Mesenchymal stem cell (in vitro differentiated cells and primary cell): ENCODE results near the gene MCAM.
A peak's percentile ranks its signal among the peaks of the same experiment; 100 is the strongest.

Experiments used
- DNase-seq: peaks from one replicate; pipeline ENCODE4 v3.0.0-alpha.2; 2013
- H2AFZ ChIP-seq: one replicate; pipeline ENCODE4 v1.6.1; 2013; ENCODE audit warnings: low read depth, mild to moderate bottlenecking, control low read depth, inconsistent platforms, low read length, moderate library complexity
- H2AK5ac ChIP-seq: 2 replicates; pipeline ENCODE4 v1.6.1; 2013; ENCODE audit warnings: low read length, moderate library complexity, mild to moderate bottlenecking, inconsistent platforms; ENCODE audit not compliant: severe bottlenecking
- H2BK120ac ChIP-seq: one replicate; pipeline ENCODE4 v1.6.1; 2013; ENCODE audit warnings: low read depth, mild to moderate bottlenecking, inconsistent platforms, low read length, moderate library complexity
- H2BK12ac ChIP-seq, 2 experiments: one replicate each; pipeline ENCODE4 v1.6.1; 2013; ENCODE audit warnings: inconsistent platforms in 2 of 2, low read length in 2 of 2, mild to moderate bottlenecking in 2 of 2, moderate library complexity in 2 of 2, control low read depth in 1 of 2
- H2BK15ac ChIP-seq: one replicate; pipeline ENCODE4 v1.6.1; 2013; ENCODE audit warnings: mild to moderate bottlenecking, low read depth, inconsistent platforms; ENCODE audit not compliant: poor library complexity, severe bottlenecking
- H2BK5ac ChIP-seq: 2 replicates; pipeline ENCODE4 v1.6.1; 2013; ENCODE audit warnings: low read depth, mild to moderate bottlenecking, low read length, control low read depth, inconsistent platforms; ENCODE audit not compliant: poor library complexity, severe bottlenecking
- H3K14ac ChIP-seq, 2 experiments: one replicate each; pipeline ENCODE4 v1.6.1; 2013; ENCODE audit warnings: inconsistent platforms in 2 of 2, low read length in 2 of 2, control low read depth in 1 of 2, mild to moderate bottlenecking in 1 of 2, moderate library complexity in 1 of 2
- H3K18ac ChIP-seq, 2 experiments: one replicate each; pipeline ENCODE4 v1.6.1; 2013; ENCODE audit warnings: inconsistent platforms in 2 of 2, low read length in 2 of 2, control low read depth in 1 of 2, low read depth in 1 of 2, mild to moderate bottlenecking in 1 of 2
- H3K23ac ChIP-seq, 2 experiments: one replicate each; pipeline ENCODE4 v1.6.1; 2013; ENCODE audit warnings: inconsistent platforms in 2 of 2, low read length in 2 of 2, mild to moderate bottlenecking in 2 of 2, moderate library complexity in 2 of 2, control low read depth in 1 of 2
- H3K27ac ChIP-seq: 2 replicates; pipeline ENCODE4 v1.5.1; 2013; ENCODE audit warnings: mild to moderate bottlenecking, moderate library complexity, low read length, control low read depth, inconsistent platforms; ENCODE audit not compliant: poor library complexity, severe bottlenecking
- H3K27me3 ChIP-seq, 2 experiments: 2 replicates each; pipeline versions ENCODE4 v1.6.1 to v1.7.0; 2013; ENCODE audit warnings: low read length in 2 of 2, mild to moderate bottlenecking in 2 of 2, moderate library complexity in 2 of 2, control low read depth in 1 of 2, inconsistent platforms in 1 of 2; ENCODE audit not compliant: control insufficient read depth in 1 of 2, insufficient read depth in 1 of 2
- H3K36me3 ChIP-seq, 2 experiments: 2 replicates each; pipeline versions ENCODE4 v1.6.1 to v1.7.0; 2013; ENCODE audit warnings: low read length in 2 of 2, control low read depth in 1 of 2, inconsistent platforms in 1 of 2, low read depth in 1 of 2, mild to moderate bottlenecking in 1 of 2; ENCODE audit not compliant: insufficient read depth in 2 of 2, control insufficient read depth in 1 of 2
- H3K4ac ChIP-seq, 2 experiments: one replicate each; pipeline ENCODE4 v1.6.1; 2013; ENCODE audit warnings: inconsistent platforms in 2 of 2, low read length in 2 of 2, mild to moderate bottlenecking in 2 of 2, moderate library complexity in 2 of 2, control low read depth in 1 of 2, low read depth in 1 of 2
- H3K4me1 ChIP-seq: 2 replicates; pipeline ENCODE4 v1.6.1; 2013; ENCODE audit warnings: low read depth, low read length, control low read depth; ENCODE audit not compliant: control insufficient read depth, insufficient read depth
- H3K4me2 ChIP-seq: 2 replicates; pipeline ENCODE4 v1.6.1; 2013; ENCODE audit warnings: low read length, mild to moderate bottlenecking, inconsistent platforms; ENCODE audit not compliant: poor library complexity, severe bottlenecking
- H3K4me3 ChIP-seq, 2 experiments: 2 replicates each; pipeline versions ENCODE4 v1.5.1 to v1.7.0; 2013; ENCODE audit warnings: low read length in 2 of 2, mild to moderate bottlenecking in 2 of 2, control low read depth in 1 of 2, low read depth in 1 of 2; ENCODE audit not compliant: insufficient read depth in 1 of 2
- H3K79me1 ChIP-seq: replicated peaks from 2 replicates; pipeline ENCODE4 v1.6.1; 2013; ENCODE audit warnings: mild to moderate bottlenecking, control low read depth, low read length, inconsistent platforms; ENCODE audit not compliant: poor library complexity, severe bottlenecking
- H3K9ac ChIP-seq: 2 replicates; pipeline ENCODE4 v1.7.0; 2013; ENCODE audit warnings: mild to moderate bottlenecking, low read length, moderate library complexity
- H3K9me3 ChIP-seq: 2 replicates; pipeline ENCODE4 v1.7.0; 2013; ENCODE audit warnings: mild to moderate bottlenecking, low read length; ENCODE audit not compliant: control insufficient read depth
- H4K8ac ChIP-seq: one replicate; pipeline ENCODE4 v1.6.1; 2013; ENCODE audit warnings: inconsistent platforms, mild to moderate bottlenecking, low read length, moderate library complexity
- H4K91ac ChIP-seq: one replicate; pipeline ENCODE4 v1.6.1; 2013; ENCODE audit warnings: mild to moderate bottlenecking, low read length, inconsistent platforms
- WGBS: methylation state at CpG from one replicate; pipeline ENCODE4 v1.1.7; 2013; ENCODE audit warnings: mixed read lengths; 5-methylcytosine and 5-hydroxymethylcytosine counted together

MCAM gene

GRCh38 chr11:119347940-119348605, 31.1 kb upstream of the MCAM start:
- H3K23ac ChIP-seq = no peak overlapping the region
- H3K18ac ChIP-seq = no peak overlapping the region
- H2AK5ac ChIP-seq = no peak overlapping the region
- H2BK5ac ChIP-seq = no peak overlapping the region
- H3K4ac ChIP-seq = no peak overlapping the region
- H2AFZ ChIP-seq = no peak overlapping the region
- 81% methylated on average over 14 of the region's 16 CpGs for WGBS
- no peak overlapping the region for H4K91ac ChIP-seq
- H2BK120ac ChIP-seq = no peak overlapping the region
- no peak overlapping the region for H2BK12ac ChIP-seq
- no peak overlapping the region for H3K27ac ChIP-seq
- H3K9ac ChIP-seq = no peak overlapping the region
- peak overlapping the region; percentile 48 for H2BK15ac ChIP-seq
- H3K4me1 ChIP-seq = no peaks in the 10 kb centered on the region
- no peak overlapping the region for H3K14ac ChIP-seq
- H3K4me3 ChIP-seq = no peak overlapping the region
- H3K4me2 ChIP-seq = no peak overlapping the region
- H4K8ac ChIP-seq = no peak overlapping the region
- no peaks in the 10 kb centered on the region for H3K79me1 ChIP-seq
- H3K27me3 ChIP-seq = peaks cover 31 to 73% of the 10 kb centered on the region in 2 experiments
- DNase-seq = no peak
- H3K36me3 ChIP-seq = no peaks in the 10 kb centered on the region
- no peaks in the 10 kb centered on the region for H3K9me3 ChIP-seq

DNA sequence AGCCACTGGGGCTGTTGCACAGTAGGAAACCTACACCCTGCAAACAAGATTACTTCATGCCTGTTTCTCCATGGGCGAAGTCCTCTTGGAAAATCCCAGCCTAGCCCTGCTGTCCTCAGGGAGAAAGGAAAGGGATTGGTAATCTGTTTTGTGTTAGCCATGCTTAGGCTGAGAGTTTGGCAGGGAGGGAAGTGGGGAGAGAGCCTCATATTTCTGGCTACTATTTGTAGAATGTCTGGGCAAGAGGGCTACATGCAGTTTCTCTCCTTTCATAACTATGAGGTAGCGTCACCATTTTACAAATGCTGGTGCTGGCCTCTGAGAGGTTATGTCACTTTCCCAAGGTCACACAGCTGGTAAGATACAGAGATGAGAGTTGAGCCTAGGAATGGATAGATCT, 30.3 kb upstream of the MCAM start:
- Histone ChIP-seq H2AFZ (no peak overlapping the region), H3K27ac (no peak overlapping the region), H3K79me1 (no peaks in the 10 kb centered on the region), H2BK5ac (no peak overlapping the region), H3K14ac (no peak overlapping the region), H4K8ac (no peak overlapping the region), H2AK5ac (no peak overlapping the region), H2BK15ac (no peak overlapping the region), H3K9ac (no peak overlapping the region), H3K4ac (no peak overlapping the region), H3K23ac (no peak overlapping the region), H4K91ac (no peak overlapping the region), H2BK12ac (no peak overlapping the region), H3K4me3 (peak overlapping the region in 1 of 2 experiments; percentile 10), H3K36me3 (no peaks in the 10 kb centered on the region), H2BK120ac (no peak overlapping the region), H3K4me2 (no peak overlapping the region), H3K18ac (no peak overlapping the region), H3K4me1 (no peaks in the 10 kb centered on the region), H3K9me3 (no peaks in the 10 kb centered on the region), H3K27me3 (peaks cover 34 to 77% of the 10 kb centered on the region in 2 experiments)
- WGBS = 90% methylated on average over 2 of the region's 2 CpGs
- DNase-seq = no peak

DNA sequence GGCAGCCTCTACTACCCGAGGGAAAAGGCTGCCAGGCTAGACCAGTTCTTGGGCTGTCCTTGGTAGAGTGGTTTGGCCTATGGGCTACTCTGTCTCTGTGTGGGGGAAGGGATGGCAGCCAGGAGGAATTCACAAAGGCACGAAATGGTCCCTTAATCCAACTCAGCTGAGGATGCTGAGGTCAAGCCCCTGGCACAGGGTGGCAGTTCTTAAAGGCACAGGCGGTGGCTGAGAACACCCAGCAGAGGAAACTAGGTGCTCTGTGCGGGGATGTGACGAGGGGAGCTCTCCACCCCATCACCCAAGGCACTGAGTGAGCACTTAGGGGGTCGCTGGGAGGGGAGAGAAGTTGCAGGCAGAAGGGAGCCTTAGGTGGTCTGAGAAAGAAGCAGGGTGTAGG, 29.7 kb upstream of the MCAM start, which contains the start of gene MFRP:
MFRP (minus strand) TSS at position 101 of the 400 bp plus-strand sequence. CDS start 192 bp downstream, outside the sequence.
- no peak within 1 kb of the TSS for H3K23ac ChIP-seq
- H3K4ac ChIP-seq = no peak within 1 kb of the TSS
- no peaks in the 10 kb centered on the region for H3K36me3 ChIP-seq
- H3K27me3 ChIP-seq = peaks cover 29 to 78% of the 10 kb centered on the region in 2 experiments
- no peak within 1 kb of the TSS for H4K91ac ChIP-seq
- WGBS = 36% methylated on average over 6 of the region's 6 CpGs
- H4K8ac ChIP-seq = no peak within 1 kb of the TSS
- no peak for DNase-seq
- H3K79me1 ChIP-seq = no peaks in the 10 kb centered on the region
- no peaks in the 10 kb centered on the region for H3K9me3 ChIP-seq
- H2AK5ac ChIP-seq = no peak within 1 kb of the TSS
- H2BK120ac ChIP-seq = no peak within 1 kb of the TSS
- H3K27ac ChIP-seq = no peak within 1 kb of the TSS
- H3K9ac ChIP-seq = no peak within 1 kb of the TSS
- H3K4me1 ChIP-seq = no peaks in the 10 kb centered on the region
- H3K14ac ChIP-seq = no peak within 1 kb of the TSS
- no peak within 1 kb of the TSS for H2BK5ac ChIP-seq
- H3K4me2 ChIP-seq = no peak within 1 kb of the TSS
- no peak within 1 kb of the TSS for H2BK12ac ChIP-seq
- H2AFZ ChIP-seq = no peak within 1 kb of the TSS
- peak within 1 kb of the TSS; percentile 48 for H2BK15ac ChIP-seq
- H3K18ac ChIP-seq = no peak within 1 kb of the TSS
- peak within 1 kb of the TSS in 1 of 2 experiments; percentile 10 for H3K4me3 ChIP-seq

DNA sequence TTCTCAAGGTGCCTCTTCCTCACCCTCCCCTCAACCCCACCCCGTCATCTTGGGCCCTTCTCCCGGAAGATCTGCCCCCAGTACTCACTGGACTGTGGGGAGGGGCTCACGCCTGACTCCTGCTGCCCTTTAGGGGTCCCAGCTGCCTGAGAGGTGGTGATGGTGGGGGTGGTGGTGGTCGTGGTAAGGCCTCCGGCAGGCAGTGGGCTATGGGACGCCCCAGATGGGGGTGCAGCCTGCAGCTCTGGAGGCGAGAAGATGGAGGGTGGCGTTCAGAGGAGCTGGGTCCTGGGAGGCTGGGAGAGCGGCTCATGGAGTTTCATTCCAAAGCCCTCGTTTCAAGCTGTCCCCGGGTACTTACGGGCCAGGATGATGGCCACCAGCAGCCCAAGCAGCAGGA, 28.8 kb upstream of the MCAM start:
- peaks cover 26 to 82% of the 10 kb centered on the region in 2 experiments for H3K27me3 ChIP-seq
- no peak overlapping the region for H4K91ac ChIP-seq
- no peak overlapping the region for H2AFZ ChIP-seq
- H3K4me2 ChIP-seq = no peak overlapping the region
- H2AK5ac ChIP-seq = no peak overlapping the region
- H3K36me3 ChIP-seq = no peaks in the 10 kb centered on the region
- no peak overlapping the region for H3K4me3 ChIP-seq
- no peak overlapping the region for H3K9ac ChIP-seq
- H2BK120ac ChIP-seq = no peak overlapping the region
- H3K14ac ChIP-seq = no peak overlapping the region
- no peak overlapping the region for H4K8ac ChIP-seq
- no peaks in the 10 kb centered on the region for H3K79me1 ChIP-seq
- H3K18ac ChIP-seq = no peak overlapping the region
- H2BK5ac ChIP-seq = no peak overlapping the region
- no peak overlapping the region for H2BK12ac ChIP-seq
- H3K9me3 ChIP-seq = no peaks in the 10 kb centered on the region
- DNase-seq = no peak
- 83% methylated on average over 12 of the region's 12 CpGs for WGBS
- H2BK15ac ChIP-seq = peak overlapping the region; percentile 48
- no peak overlapping the region for H3K23ac ChIP-seq
- H3K27ac ChIP-seq = no peak overlapping the region
- peaks cover under 1% of the 10 kb centered on the region for H3K4me1 ChIP-seq
- no peak overlapping the region for H3K4ac ChIP-seq
